ENCODE data around the gene ZNF576.

ZNF576 gene

GRCh38 chr19:43605875-43606568 lies 9.6 kb downstream of the ZNF576 start:
- DNase-seq (ENCODE audit: low read depth) = no peak
- TF ChIP-seq CTCF (IDR thresholded peaks at IDR 0.05; ENCODE audit: control insufficient read depth, extremely low read depth, insufficient read depth) = no peak
- no peak overlapping the region for H3K4me3 ChIP-seq (ENCODE audit: low read depth, low read length)

- no peak for DNase-seq (ENCODE audit: low read depth)
- no peak for TF ChIP-seq CTCF (IDR thresholded peaks at IDR 0.05; ENCODE audit: control insufficient read depth, extremely low read depth, insufficient read depth)
Observed at GRCh38 chr19:43606569-43607229, 10.3 kb downstream of the ZNF576 start.

GRCh38 chr19:43607238-43608205 lies 11.1 kb downstream of the ZNF576 start:
- DNase-seq (ENCODE audit: low read depth) = no peak
- TF ChIP-seq CTCF (IDR thresholded peaks at IDR 0.05; ENCODE audit: control insufficient read depth, extremely low read depth, insufficient read depth) = no peak
- H3K4me3 ChIP-seq (ENCODE audit: low read depth, low read length) = no peak overlapping the region

More at GRCh38 chr19:43606569-43607229, 10.3 kb downstream of the ZNF576 start:
- no peak overlapping the region for H3K4me3 ChIP-seq (ENCODE audit: low read depth, low read length)

DNA sequence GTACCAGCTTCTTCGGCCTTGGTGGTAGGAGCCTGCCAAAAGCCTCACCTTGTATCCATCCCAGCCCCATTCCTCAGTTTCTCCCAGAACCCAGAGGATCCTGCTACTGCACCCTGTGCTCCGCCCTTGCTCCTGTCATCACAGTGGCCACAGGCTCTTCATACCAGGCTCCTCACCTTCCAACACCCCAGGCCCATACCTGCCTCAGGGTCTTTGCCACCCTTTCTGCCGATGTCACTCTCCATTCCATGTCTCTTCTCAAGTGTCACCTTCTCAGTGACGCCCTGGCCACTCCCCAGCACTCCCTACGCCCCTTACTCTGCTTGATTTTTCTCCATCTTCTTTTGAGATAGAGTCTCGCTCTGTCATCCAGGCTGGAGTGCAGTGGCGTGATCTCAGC lies 13.5 kb downstream of the ZNF576 start:
- no peak for TF ChIP-seq CTCF (IDR thresholded peaks at IDR 0.05; ENCODE audit: control insufficient read depth, extremely low read depth, insufficient read depth)
- DNase-seq (ENCODE audit: low read depth) = no peak
- H3K4me3 ChIP-seq (ENCODE audit: low read depth, low read length) = no peak overlapping the region

DNA sequence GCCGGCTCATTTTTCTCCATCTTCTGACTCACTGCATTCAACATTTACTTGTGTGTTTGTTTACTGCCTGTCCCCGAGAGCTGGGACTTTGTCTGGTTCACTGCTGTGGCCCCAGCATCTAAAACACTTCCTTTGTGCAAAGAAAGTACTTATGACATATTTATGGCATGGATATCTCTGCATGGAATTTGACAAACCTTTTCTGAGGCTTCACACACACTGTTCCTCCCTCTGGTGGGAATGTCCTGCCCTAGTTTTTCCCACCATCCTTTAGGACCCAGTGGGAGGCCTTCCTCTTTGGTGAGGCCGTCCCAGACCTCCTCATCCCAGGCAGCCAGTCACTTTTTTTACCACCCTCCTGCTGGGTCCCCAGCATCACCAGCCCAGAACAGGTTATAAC lies 14.1 kb downstream of the ZNF576 start:
- no peak overlapping the region for H3K4me3 ChIP-seq (ENCODE audit: low read depth, low read length)
- DNase-seq (ENCODE audit: low read depth) = no peak
- no peak for TF ChIP-seq CTCF (IDR thresholded peaks at IDR 0.05; ENCODE audit: control insufficient read depth, extremely low read depth, insufficient read depth)

DNA sequence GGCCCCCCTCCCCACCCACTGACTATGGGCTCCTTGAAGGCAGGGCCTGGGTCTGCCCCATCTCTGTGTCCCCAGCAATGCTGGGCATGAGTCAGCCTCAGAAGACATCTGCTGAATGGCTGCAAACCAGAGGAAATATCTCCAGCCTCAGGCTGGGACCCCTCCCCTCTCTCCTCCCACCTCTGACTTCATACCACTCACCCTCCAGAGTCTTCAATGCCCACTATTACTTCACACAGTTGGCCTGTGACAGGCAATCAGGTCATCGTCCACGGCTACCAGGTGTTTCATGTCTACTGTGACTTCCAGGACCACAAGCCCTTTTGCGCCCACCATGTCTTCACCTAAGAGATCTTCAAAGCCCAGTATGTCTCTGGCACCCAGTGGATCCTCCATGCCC lies 15.4 kb downstream of the ZNF576 start, which contains the start of gene SRRM5:
SRRM5 (plus strand) TSS at position 301 of the 400 bp plus-strand sequence; CDS start at position 335, 34 bp downstream.
- no peak for DNase-seq (ENCODE audit: low read depth)
- no peak within 1 kb of the TSS for H3K4me3 ChIP-seq (ENCODE audit: low read depth, low read length)
- TF ChIP-seq CTCF (IDR thresholded peaks at IDR 0.05; ENCODE audit: control insufficient read depth, extremely low read depth, insufficient read depth) = no peak
